HG03108 (cell line): Measurements from ENCODE around the gene TBRG4.
"Not testable (repeated sequence)": the region's sequence is repeated elsewhere in the genome, so short reads cannot be mapped to it uniquely, and the experiment has no call there.

ENCODE experiments used
- ATAC-seq: cut with Tn5 transposase; IDR thresholded peaks from one replicate; pipeline ENCODE4 v1.9.1; 2021; ENCODE audit warnings: moderate library complexity; ENCODE audit not compliant: unreplicated experiment

Gene TBRG4

GRCh38 chr7:45118292-45118691 is 6.8 kb upstream of the TBRG4 start:
- no peak for ATAC-seq

- no peak for ATAC-seq
Measured at GRCh38 chr7:45117582-45117981, 6.1 kb upstream of the TBRG4 start.

- no peak for ATAC-seq
Measured at GRCh38 chr7:45116048-45116447, 4.6 kb upstream of the TBRG4 start.

- no peak for ATAC-seq
Measured at GRCh38 chr7:45114926-45115325, 3.4 kb upstream of the TBRG4 start.

- ATAC-seq = not testable (repeated sequence)
Measured at GRCh38 chr7:45114257-45114656, 2.8 kb upstream of the TBRG4 start.

- ATAC-seq = no peak
Measured at GRCh38 chr7:45112648-45113047, 1.2 kb upstream of the TBRG4 start.

- ATAC-seq = no peak
Measured at GRCh38 chr7:45108863-45109262, 2.6 kb downstream of the TBRG4 start.

GRCh38 chr7:45107356-45107755 is 4.1 kb downstream of the TBRG4 start:
- no peak for ATAC-seq

- ATAC-seq = no peak
Measured at GRCh38 chr7:45106820-45107219, 4.7 kb downstream of the TBRG4 start.

GRCh38 chr7:45105588-45106188 is 5.8 kb downstream of the TBRG4 start:
- no peak for ATAC-seq

- no peak for ATAC-seq
Measured at GRCh38 chr7:45104844-45105587, 6.5 kb downstream of the TBRG4 start.

- ATAC-seq = no peak
Measured at GRCh38 chr7:45103958-45104843, 7.3 kb downstream of the TBRG4 start.

- no peak for ATAC-seq
Measured at GRCh38 chr7:45102785-45103712, 8.4 kb downstream of the TBRG4 start.

- ATAC-seq = no peak
Measured at GRCh38 chr7:45101748-45102147, 9.7 kb downstream of the TBRG4 start.

GRCh38 chr7:45100761-45101480 is 10.6 kb downstream of the TBRG4 start:
- no peak for ATAC-seq

GRCh38 chr7:45099891-45100760 is 11.4 kb downstream of the TBRG4 start:
- no peak for ATAC-seq

GRCh38 chr7:45098983-45099839 is 12.3 kb downstream of the TBRG4 start:
- ATAC-seq = no peak

GRCh38 chr7:45092931-45093235 is 18.6 kb downstream of the TBRG4 start:
- no peak for ATAC-seq
